SKM-1 (cell line): ENCODE results near the gene ETV6.
A peak's percentile ranks its signal among the peaks of the same experiment; 100 is the strongest.

Experiments
- DNase-seq: peaks from one replicate; lab custom pipeline; 2025; ENCODE audit not compliant: unreplicated experiment; lab: John Stamatoyannopoulos, UW

The ETV6 gene

GRCh38 chr12:11642785-11643184 is 6.7 kb upstream of the ETV6 start:
- DNase-seq = no peak

GRCh38 chr12:11645391-11645790 is 4.1 kb upstream of the ETV6 start:
- no peak for DNase-seq

- DNase-seq = peak; percentile 59
These were observed 711 bp upstream of the ETV6 start for GRCh38 chr12:11648514-11649412.

GRCh38 chr12:11650286-11651281 is 1.1 kb downstream of the ETV6 start:
- no peak for DNase-seq

GRCh38 chr12:11651381-11651780 is 1.9 kb downstream of the ETV6 start:
- DNase-seq = no peak

GRCh38 chr12:11651785-11652184 is 2.3 kb downstream of the ETV6 start:
- DNase-seq = no peak

- no peak for DNase-seq
These were observed 3.0 kb downstream of the ETV6 start for GRCh38 chr12:11652351-11653040.

GRCh38 chr12:11653215-11653753 is 3.8 kb downstream of the ETV6 start:
- DNase-seq = no peak

- no peak for DNase-seq
These were observed 4.9 kb downstream of the ETV6 start for GRCh38 chr12:11654338-11654737.

- DNase-seq = no peak
These were observed 5.3 kb downstream of the ETV6 start for GRCh38 chr12:11654802-11655201.

GRCh38 chr12:11655842-11656241 is 6.4 kb downstream of the ETV6 start:
- DNase-seq = peak; percentile 7

GRCh38 chr12:11656550-11656949 is 7.1 kb downstream of the ETV6 start:
- no peak for DNase-seq

- no peak for DNase-seq
These were observed 8.0 kb downstream of the ETV6 start for GRCh38 chr12:11657511-11657910.

GRCh38 chr12:11658791-11659190 is 9.3 kb downstream of the ETV6 start:
- no peak for DNase-seq

- DNase-seq = no peak
These were observed 11.2 kb downstream of the ETV6 start for GRCh38 chr12:11660624-11661023.

- no peak for DNase-seq
These were observed 12.1 kb downstream of the ETV6 start for GRCh38 chr12:11661491-11662089.

GRCh38 chr12:11662369-11662768 is 12.9 kb downstream of the ETV6 start:
- DNase-seq = no peak

GRCh38 chr12:11663130-11663529 is 13.7 kb downstream of the ETV6 start:
- DNase-seq = no peak

GRCh38 chr12:11664101-11664500 is 14.6 kb downstream of the ETV6 start:
- no peak for DNase-seq
